K562 (cell line): ENCODE data around the gene PDE11A. TPM values are rescaled to one million over a fixed set of nuclear protein-coding genes. Genes with fewer than 3 reads are reported as not detected.
A peak's percentile ranks its signal among the peaks of the same experiment; 100 is the strongest.

Experiments used
- ATAC-seq: fragments of 200-7000 bp; cut with Tn5 transposase; 3 replicates; pipeline ENCODE4 v1.9.1; 2020; ENCODE audit warnings: moderate library complexity
- BruUV-seq: library from RNA; stranded (reverse); fragments of 400-500 nt; replicated peaks from 2 replicates; lab custom pipeline; 2021; lab: Mats Ljungman, UMichigan
- CTCF ChIA-PET: fragments of 300-600 bp; formaldehyde crosslinking; extraction: SDS; loops from one replicate; lab custom pipeline; 2021; ENCODE audit warnings: low intra/inter-chr PET ratio; lab: Yijun Ruan, JAX
- POLR2A ChIA-PET: fragments of 300-600, 350-650 bp; sonication (Branson Sonifier 250); formaldehyde crosslinking; extraction: SDS; loops from one replicate; lab custom pipeline; 2021; ENCODE audit warnings: antibody characterized with exemption, inconsistent platforms; lab: Yijun Ruan, JAX
- DNase-seq, 4 experiments: peaks; one replicate each; pipeline versions ENCODE4 v3.0.0 to v3.0.0-alpha.2; 2011 to 2018; ENCODE audit warnings: low spot score in 3 of 4, mixed read lengths in 3 of 4; ENCODE audit errors: extremely low read depth in 1 of 4
- FAIRE-seq: peaks from 2 replicates; lab custom pipeline; 2011; peaks lifted over from hg19 to GRCh38; lab: Jason Lieb, UNC
- H2AFZ ChIP-seq: 2 replicates; pipeline ENCODE4 v1.6.0; 2011; ENCODE audit warnings: low read depth, low read length, control low read depth, inconsistent platforms
- H3K27ac ChIP-seq: fragments of 200-600 bp; 3 replicates; pipeline ENCODE4 v1.8.0; 2011; ENCODE audit warnings: low read depth, mild to moderate bottlenecking, control low read depth, inconsistent platforms, low read length, moderate library complexity, mixed read lengths; ENCODE audit errors: extremely low read depth
- H3K27me3 ChIP-seq, 2 experiments: fragments of 300-600 bp in 1 of 2; 2 replicates in 1 of 2; 3 replicates in 1 of 2; pipeline versions ENCODE4 v1.6.0 to v1.8.0; 2011; ENCODE audit warnings: inconsistent platforms in 2 of 2, low read length in 2 of 2, mild to moderate bottlenecking in 1 of 2, mixed read lengths in 1 of 2, moderate library complexity in 1 of 2; ENCODE audit not compliant: control insufficient read depth in 2 of 2, insufficient read depth in 2 of 2
- H3K36me3 ChIP-seq: fragments of 300-600 bp; 3 replicates; pipeline ENCODE4 v1.8.0; 2011; ENCODE audit warnings: mild to moderate bottlenecking, low read length, inconsistent platforms; ENCODE audit not compliant: control insufficient read depth, insufficient read depth
- H3K4me1 ChIP-seq, 2 experiments: fragments of 200-600 bp in 1 of 2; replicated peaks in 1 of 2; 2 replicates in 1 of 2; 3 replicates in 1 of 2; pipeline versions ENCODE4 v1.5.1 to v1.8.0; 2011; ENCODE audit warnings: inconsistent platforms in 2 of 2, low read length in 2 of 2, mild to moderate bottlenecking in 1 of 2, mixed read lengths in 1 of 2, moderate library complexity in 1 of 2; ENCODE audit not compliant: control insufficient read depth in 2 of 2, insufficient read depth in 2 of 2
- H3K4me2 ChIP-seq: 2 replicates; pipeline ENCODE4 v1.6.1; 2011; ENCODE audit warnings: low read length, control low read depth, inconsistent platforms, mixed read lengths; ENCODE audit not compliant: insufficient read depth
- H3K4me3 ChIP-seq: fragments of 200-600 bp; sonication (generic), shearing (Covaris generic); 2 replicates; pipeline ENCODE4 v1.5.1; 2016; ENCODE audit warnings: control low read depth, inconsistent platforms
- H3K79me2 ChIP-seq: fragments of 200-600 bp; 3 replicates; pipeline ENCODE4 v1.8.0; 2011; ENCODE audit warnings: low read length, inconsistent platforms; ENCODE audit not compliant: control insufficient read depth, insufficient read depth
- H3K9ac ChIP-seq, 2 experiments: 2 replicates each; pipeline versions ENCODE4 v1.6.0 to v1.6.1; 2011; ENCODE audit warnings: low read depth in 2 of 2, low read length in 2 of 2, control low read depth in 1 of 2, inconsistent platforms in 1 of 2, mild to moderate bottlenecking in 1 of 2, mixed read lengths in 1 of 2; ENCODE audit not compliant: insufficient read depth in 1 of 2
- H3K9me1 ChIP-seq: one replicate; pipeline ENCODE4 v1.6.0; 2011; ENCODE audit warnings: inconsistent platforms, mild to moderate bottlenecking, low read length, moderate library complexity; ENCODE audit not compliant: control insufficient read depth, insufficient read depth
- H3K9me3 ChIP-seq: replicated peaks from 2 replicates; pipeline ENCODE4 v1.5.1; 2011; ENCODE audit warnings: low read depth, low read length, inconsistent platforms; ENCODE audit not compliant: control insufficient read depth, insufficient read depth
- H4K20me1 ChIP-seq: replicated peaks from 2 replicates; pipeline ENCODE4 v1.6.1; 2011; ENCODE audit warnings: low read length, inconsistent platforms, mixed read lengths; ENCODE audit not compliant: control insufficient read depth, insufficient read depth
- ARID3A ChIP-seq: IDR thresholded peaks from 2 replicates; pipeline ENCODE4 v1.6.1; 2012; ENCODE audit warnings: low read depth, low read length, improper control_type of control experiment, borderline replicate concordance
- C11orf30 ChIP-seq: fragments of 450-650 bp; IDR thresholded peaks from 2 replicates; pipeline ENCODE4 v1.6.1; 2016; ENCODE audit warnings: low read depth, mild to moderate bottlenecking
- MAFF ChIP-seq: IDR thresholded peaks from 2 replicates; pipeline ENCODE4 v1.6.1; 2012; ENCODE audit warnings: low read length, improper control_type of control experiment
- MAFG ChIP-seq: fragments of 450-650 bp; conservative IDR thresholded peaks from 2 replicates; pipeline ENCODE4 v1.6.1; 2016; ENCODE audit warnings: missing genetic modification characterization, missing compliant biosample characterization
- MAFK ChIP-seq: IDR thresholded peaks from 2 replicates; pipeline ENCODE4 v1.6.1; 2011; ENCODE audit warnings: low read length, improper control_type of control experiment
- POLR3G ChIP-seq: IDR thresholded peaks from 2 replicates; pipeline ENCODE4 v1.6.1; 2011; ENCODE audit not compliant: insufficient read length, insufficient replicate concordance; ENCODE audit errors: extremely low read depth
- SMARCB1 ChIP-seq: IDR thresholded peaks from 2 replicates; pipeline ENCODE4 v1.6.1; 2011; ENCODE audit warnings: improper control_type of control experiment, low read depth; ENCODE audit not compliant: insufficient read length
- THRAP3 ChIP-seq: fragments of 450-650 bp; IDR thresholded peaks from 2 replicates; pipeline ENCODE4 v1.6.1; 2016; ENCODE audit warnings: mild to moderate bottlenecking, inconsistent platforms, borderline replicate concordance
- ZNF24 ChIP-seq: fragments of 450-650 bp; IDR thresholded peaks from 2 replicates; pipeline ENCODE4 v1.6.1; 2016
- ZNF316 ChIP-seq: fragments of 450-650 bp; IDR thresholded peaks from 2 replicates; pipeline ENCODE4 v1.6.1; 2016
- ZNF445 ChIP-seq: fragments of 250-450 bp; sonication (Bioruptor Pico); IDR thresholded peaks from 2 replicates; pipeline ENCODE4 v1.4.0; 2020; ENCODE audit warnings: low read depth, mild to moderate bottlenecking, moderate library complexity
- ZNF668 ChIP-seq: fragments of 250-450 bp; sonication (Bioruptor Pico); IDR thresholded peaks from 2 replicates; pipeline ENCODE4 v1.8.0; 2022; ENCODE audit warnings: mild to moderate bottlenecking, inconsistent platforms
- WGBS: fragments of 100-300 bp; shearing (Covaris generic); methylation state at CpG from one replicate; pipeline ENCODE4 v1.1.6; 2016; ENCODE audit warnings: low coverage, mixed read lengths; ENCODE audit not compliant: insufficient coverage; ENCODE audit errors: missing lambda C conversion rate; 5-methylcytosine and 5-hydroxymethylcytosine counted together
- in situ Hi-C: fragments of 300-500 bp; cut with MboI; formaldehyde crosslinking; loops from 4 replicates; pipeline ENCODE4 v1.15.0; 2018; ENCODE audit warnings: inconsistent platforms, mixed read lengths
- intact Hi-C: fragments of 100-400 bp; cut with micrococcal nuclease; formaldehyde crosslinking; loops from 2 replicates; pipeline ENCODE4 v1.14.2; 2022
- polyA plus RNA-seq, 8 experiments: library from polyadenylated mRNA; depleted of rRNA in 4 of 8; stranded (reverse) in 5 of 8; unstranded in 3 of 8; fragments of >200 nt; fragmentation: Nextera tagmentation in 2 of 8; fragmentation: Illumina TruSeq in 1 of 8; extraction: Ambion mirVana in 2 of 8; extraction: Trizol in 1 of 8; gene quantifications; 2 replicates each; pipeline versions ENCODE4 v1.2.1 to v1.2.3, GENCODE V29; 2011 to 2014; ENCODE audit warnings: inconsistent platforms in 1 of 8, missing spikeins in 1 of 8
- total RNA-seq, 7 experiments: library from RNA; depleted of rRNA in 6 of 7; stranded (reverse); fragments of >200 nt in 6 of 7; fragmentation: Illumina TruSeq in 2 of 7; extraction: Trizol in 2 of 7; gene quantifications; 2 replicates each; pipeline versions ENCODE4 v1.2.1 to v1.2.3, GENCODE V29; 2011 to 2021; ENCODE audit warnings: low replicate concordance in 1 of 7

PDE11A gene
- total and polyA plus RNA-seq, 9 of the 15 experiments (the other 6 are each of a cell fraction or from before 2014, with no cell fraction given), result 3.2 to 22.1 (median 5.7) TPM

- Histone ChIP-seq H3K9ac (no peak overlapping the region), H3K4me3 (no peak overlapping the region), H3K79me2 (peaks cover 12% of the 10 kb centered on the region; the same call in 2 of the 3 replicates), H4K20me1 (no peaks in the 10 kb centered on the region), H2AFZ (no peak overlapping the region), H3K9me3 (no peaks in the 10 kb centered on the region), H3K36me3 (peaks cover 40% of the 10 kb centered on the region), H3K4me2 (no peak overlapping the region), H3K4me1 (peaks cover 4 to 8% of the 10 kb centered on the region in 2 experiments; a peak in 3 of 5 replicates), H3K27me3 (no peaks in the 10 kb centered on the region), H3K27ac (no peak overlapping the region), H3K9me1 (no peaks in the 10 kb centered on the region)
- FAIRE-seq (no peak), ATAC-seq (no peak), DNase-seq (no peak)
- no TSS peak for BruUV-seq
- peak; percentile 17; the same call in 1 of the 2 replicates for TF ChIP-seq MAFK
- peak; percentile 43; the same call in 1 of the 2 replicates for TF ChIP-seq MAFG
- TF ChIP-seq C11orf30, result peak; percentile 64; the same call in 1 of the 2 replicates
- peak; percentile 69 for TF ChIP-seq ZNF316
- TF ChIP-seq ZNF668 (CRISPR knock-in tag), result no peak
- TF ChIP-seq THRAP3, result no peak
- peak; percentile 49 for TF ChIP-seq MAFF
- intact Hi-C loops (no loop called here), in situ Hi-C loops (loop anchor here (10.0 kb wide), 1 partner anchor 797 kb away; no protein-coding TSS in a partner anchor)
- WGBS, result 96% methylated on average over 1 of the region's 1 CpG
- POLR2A ChIA-PET, result interaction anchor here (0.8 to 1.2 kb wide), 2 partner anchors 8 to 134 kb away, joined by 3 to 4 read pairs; no protein-coding TSS in a partner anchor
- CTCF ChIA-PET, result no interaction called here
Measured at GRCh38 chr2:178117725-178118124, 45.1 kb upstream of the PDE11A start.

GRCh38 chr2:178115271-178115670 lies 42.7 kb upstream of the PDE11A start:
- Histone ChIP-seq H3K4me2 (no peak overlapping the region), H4K20me1 (no peaks in the 10 kb centered on the region), H2AFZ (no peak overlapping the region), H3K27me3 (no peaks in the 10 kb centered on the region; a peak in 1 of 5 replicates), H3K9me1 (no peaks in the 10 kb centered on the region), H3K4me1 (peaks cover 10 to 12% of the 10 kb centered on the region in 2 experiments; a peak in 3 of 5 replicates), H3K36me3 (peaks cover 19% of the 10 kb centered on the region; the same call in 2 of the 3 replicates), H3K9ac (no peak overlapping the region), H3K27ac (no peak overlapping the region), H3K4me3 (no peak overlapping the region), H3K9me3 (no peaks in the 10 kb centered on the region), H3K79me2 (peaks cover 16% of the 10 kb centered on the region; the same call in 2 of the 3 replicates)
- ATAC-seq (no peak), DNase-seq (no peak), FAIRE-seq (no peak)
- in situ Hi-C loops, result loop anchor here (10.0 kb wide), 1 partner anchor 800 kb away; no protein-coding TSS in a partner anchor
- BruUV-seq, result no TSS peak
- ChIA-PET CTCF (no interaction called here), POLR2A (interaction anchor here (0.7 to 1.1 kb wide), 2 partner anchors 16 to 225 kb away, joined by 3 read pairs; no protein-coding TSS in a partner anchor)
- intact Hi-C loops, result no loop called here
- no peak for TF ChIP-seq SMARCB1
- no peak for TF ChIP-seq ZNF24
- TF ChIP-seq POLR3G, result no peak
- no peak for TF ChIP-seq ZNF445 (CRISPR knock-in tag)
- TF ChIP-seq ARID3A, result no peak
